A549 (cell line): ENCODE data around the gene GSG1L.

Source experiments
- BHLHE40 ChIP-seq: IDR thresholded peaks from 2 replicates; pipeline ENCODE4 v1.6.1; 2012; ENCODE audit warnings: low read depth, low read length, inconsistent platforms
- CBX2 ChIP-seq: fragments of 200-600 bp; sonication (generic); IDR thresholded peaks from 2 replicates; pipeline ENCODE4 v1.6.1; 2016; ENCODE audit warnings: low read depth, mild to moderate bottlenecking, borderline replicate concordance
- CTCF ChIP-seq: fragments of >200 bp; sonication (Bioruptor Twin); formaldehyde crosslinking; IDR thresholded peaks from 3 replicates; pipeline ENCODE4 v1.5.1; 2016
- JUN ChIP-seq, 2 experiments: fragments of >200 bp; sonication (Bioruptor Twin); formaldehyde crosslinking; IDR thresholded peaks; 2 replicates in 1 of 2; 3 replicates in 1 of 2; pipeline ENCODE4 v1.6.1; 2016 to 2017
- POLR2A ChIP-seq: IDR thresholded peaks from 2 replicates; pipeline ENCODE4 v1.6.1; 2012; ENCODE audit warnings: mild to moderate bottlenecking, low read length

- TF ChIP-seq CTCF (no peak), BHLHE40 (no peak), CBX2 (no peak), JUN (IDR thresholded peaks at IDR 0.05) (no peak), POLR2A (no peak)
Observed at GRCh38 chr16:27962197-27962596, 101.3 kb downstream of the GSG1L start.
